SHP77 (cell line): ENCODE data around the gene ICAM2.
"Not testable (repeated sequence)": the region's sequence is repeated elsewhere in the genome, so short reads cannot be mapped to it uniquely, and the experiment has no call there.

Experiments used
- DNase-seq, 2 experiments: peaks; one replicate each; lab custom pipeline; 2025; lab: John Stamatoyannopoulos, UW

ICAM2 gene

GRCh38 chr17:63997341-63998048 is 22.9 kb downstream of the ICAM2 start:
- no peak for DNase-seq

GRCh38 chr17:63996430-63997182 is 23.8 kb downstream of the ICAM2 start:
- no peak for DNase-seq

GRCh38 chr17:63995626-63996025 is 24.8 kb downstream of the ICAM2 start:
- no peak for DNase-seq

- DNase-seq = no peak
These were observed 27.0 kb downstream of the ICAM2 start for GRCh38 chr17:63993368-63993985.

DNA sequence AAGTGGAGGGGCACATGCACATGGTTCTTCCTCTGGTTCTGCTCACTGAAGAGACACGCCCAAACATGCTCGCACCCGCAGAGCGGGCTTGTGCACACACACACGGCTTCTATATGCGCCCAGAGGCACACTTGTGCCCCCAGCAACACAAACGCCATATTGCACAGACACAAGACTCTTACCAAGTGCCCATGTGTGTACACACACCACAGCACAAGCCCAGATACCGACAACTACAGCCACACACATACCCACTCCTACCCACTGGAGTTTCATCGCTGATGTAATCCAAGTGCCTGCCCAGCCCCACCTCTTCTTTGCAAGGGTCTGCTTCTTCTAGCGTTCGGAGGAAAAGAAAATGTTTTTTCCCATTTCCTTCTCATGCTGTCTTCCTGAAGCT is 28.8 kb downstream of the ICAM2 start:
- DNase-seq = no peak

DNA sequence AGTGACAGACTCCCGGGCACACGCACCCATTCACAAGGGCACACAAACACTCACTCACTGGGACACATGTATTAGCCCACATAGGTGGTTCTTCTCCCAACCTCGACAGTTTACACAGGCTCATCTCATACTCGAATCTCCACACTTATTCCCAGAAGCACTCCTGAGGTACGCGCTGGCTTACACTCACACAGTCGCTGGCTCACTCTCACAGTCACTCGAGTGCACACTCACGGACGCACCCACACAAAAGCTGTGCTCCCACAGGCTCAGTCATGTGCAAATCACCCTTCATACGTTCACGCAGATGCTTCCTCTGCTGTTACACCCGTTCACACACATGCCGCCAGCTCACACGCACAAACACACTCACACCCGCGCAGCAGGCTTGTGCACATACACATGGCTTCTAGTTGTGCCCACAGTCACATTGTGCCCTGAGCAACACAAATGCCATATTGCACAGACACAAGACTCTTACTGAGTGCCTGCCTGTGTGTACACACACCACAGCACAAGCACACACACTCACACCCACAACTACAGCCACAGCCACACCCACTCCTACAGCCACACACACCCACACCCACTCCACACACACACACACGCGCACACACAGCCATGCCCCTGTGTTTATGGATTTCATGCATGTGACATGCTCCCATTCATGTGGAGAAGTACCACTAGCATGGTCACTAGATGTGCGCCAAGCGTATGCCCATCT is 30.6 kb downstream of the ICAM2 start:
- DNase-seq = no peak

DNA sequence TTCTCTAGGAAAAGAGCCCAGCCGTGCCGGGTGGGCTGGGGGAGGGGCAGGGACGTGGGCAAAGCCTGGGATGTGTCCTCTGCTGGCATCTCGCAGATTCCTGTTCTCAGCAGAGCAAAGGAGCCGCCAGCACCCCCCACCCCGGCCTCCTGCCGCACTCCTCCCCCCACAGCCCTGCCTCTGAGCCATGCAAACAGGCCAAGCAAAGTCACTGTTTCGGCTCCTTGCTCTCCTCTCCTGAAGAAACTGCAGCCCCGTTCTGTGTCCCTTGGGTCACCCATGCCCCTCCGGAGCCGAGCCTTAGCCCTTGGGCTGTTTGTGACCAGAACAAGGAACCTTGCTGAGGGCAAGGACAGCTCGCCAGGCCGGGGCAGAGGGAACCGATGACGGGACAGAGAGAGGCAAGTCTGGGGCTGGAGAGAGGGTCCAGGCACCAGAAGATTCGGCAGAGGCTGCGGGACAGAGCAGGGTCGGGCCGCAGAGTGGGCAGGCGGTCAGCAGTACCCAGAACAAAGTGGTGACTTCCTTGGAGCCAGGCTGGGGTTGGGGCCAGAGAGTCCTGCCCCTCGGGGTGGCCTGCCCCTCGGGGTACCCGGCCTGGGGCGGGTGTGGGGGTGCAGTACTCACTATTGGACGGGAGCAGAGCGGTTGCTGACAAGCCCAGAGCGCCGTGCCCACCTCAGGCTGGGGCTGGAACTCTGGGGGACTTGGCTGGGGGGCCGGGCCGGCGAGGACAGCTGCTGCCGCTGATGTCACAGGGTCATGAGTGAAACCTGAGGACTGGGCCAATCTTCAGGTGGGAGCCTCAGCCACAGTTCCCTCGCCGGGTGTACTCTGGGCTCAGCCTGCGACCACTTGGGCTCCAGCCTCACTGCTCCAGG is 31.5 kb downstream of the ICAM2 start:
- DNase-seq = no peak

DNA sequence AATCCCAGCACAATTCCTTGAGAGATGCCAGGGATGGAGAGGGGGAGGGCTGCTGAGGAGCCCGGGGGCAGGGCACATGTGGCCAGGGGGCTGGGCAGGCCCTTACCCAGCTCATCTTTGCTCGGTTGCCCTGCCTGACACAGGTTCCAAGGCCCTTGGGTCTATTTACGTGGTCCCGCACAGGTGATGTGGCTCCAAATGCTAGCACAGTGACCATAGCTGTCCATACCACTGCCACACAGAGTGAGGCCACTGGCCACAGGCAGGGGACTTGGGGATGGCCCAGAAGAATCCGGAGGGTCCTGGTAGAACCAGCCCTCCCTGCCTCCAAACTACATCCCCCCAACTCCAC is 32.3 kb downstream of the ICAM2 start:
- no peak for DNase-seq

DNA sequence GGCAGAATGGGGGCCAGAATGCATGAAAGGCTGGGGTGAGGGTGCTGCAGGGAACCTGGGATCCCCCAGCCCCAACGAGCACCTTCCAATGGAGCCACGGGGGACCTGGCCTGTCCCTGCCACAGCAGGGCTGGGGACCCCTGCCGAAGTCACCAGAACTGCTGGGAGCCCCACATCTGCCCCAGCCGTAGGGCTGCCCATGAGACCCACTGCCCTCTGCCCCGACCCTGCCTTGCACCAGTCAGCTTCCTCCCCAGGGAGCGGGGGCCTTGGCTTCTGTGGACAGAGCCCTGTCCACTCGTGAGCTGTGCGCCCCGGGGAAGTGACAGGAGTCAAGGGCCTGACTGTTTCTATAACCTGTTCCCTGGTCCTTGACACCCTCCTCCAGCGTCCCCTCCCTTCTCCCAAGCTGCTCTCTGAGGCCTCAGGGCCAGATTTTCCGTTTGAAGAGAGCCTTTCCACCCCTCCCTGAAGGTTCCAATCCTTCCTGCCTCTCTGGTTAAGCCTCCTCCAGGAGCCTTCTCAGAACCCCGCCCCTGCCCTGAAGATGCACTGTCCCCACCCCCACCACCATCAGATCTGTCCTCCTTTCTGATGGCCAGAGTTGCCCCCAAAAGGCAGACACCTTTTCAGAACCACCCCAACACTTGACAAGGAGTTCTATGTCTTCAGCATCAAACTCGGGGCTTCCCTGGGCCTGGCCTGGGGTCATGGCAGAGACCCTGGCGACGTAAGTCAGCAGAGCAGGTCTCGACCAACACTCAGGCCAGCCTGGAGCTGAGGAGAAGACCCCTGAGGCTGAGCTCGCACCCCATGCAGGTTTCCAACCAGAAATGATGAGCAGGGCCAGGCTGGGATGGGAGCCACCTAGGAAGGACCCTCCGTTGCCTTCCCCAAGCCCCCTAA is 33.0 kb downstream of the ICAM2 start:
- DNase-seq = no peak

DNA sequence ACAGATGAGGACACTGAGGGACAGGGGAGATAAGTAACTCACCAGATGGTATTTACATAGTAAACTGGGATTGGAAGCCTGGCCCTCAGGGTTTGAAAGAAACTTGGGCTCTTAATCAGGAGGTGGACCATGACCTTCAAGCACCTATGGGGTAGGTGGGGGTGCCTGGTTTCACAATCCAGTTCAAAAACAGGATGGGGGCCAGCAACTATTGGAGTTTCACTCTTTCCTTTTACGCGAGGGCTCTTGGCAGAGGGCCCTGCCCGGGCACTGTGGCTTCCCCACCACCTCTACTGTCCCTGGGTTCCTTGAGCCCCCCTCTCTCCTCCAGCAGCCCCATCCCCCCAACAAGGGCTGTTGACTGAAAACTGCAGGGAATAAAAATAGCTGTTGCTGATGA is 33.6 kb downstream of the ICAM2 start:
- DNase-seq = no peak

DNA sequence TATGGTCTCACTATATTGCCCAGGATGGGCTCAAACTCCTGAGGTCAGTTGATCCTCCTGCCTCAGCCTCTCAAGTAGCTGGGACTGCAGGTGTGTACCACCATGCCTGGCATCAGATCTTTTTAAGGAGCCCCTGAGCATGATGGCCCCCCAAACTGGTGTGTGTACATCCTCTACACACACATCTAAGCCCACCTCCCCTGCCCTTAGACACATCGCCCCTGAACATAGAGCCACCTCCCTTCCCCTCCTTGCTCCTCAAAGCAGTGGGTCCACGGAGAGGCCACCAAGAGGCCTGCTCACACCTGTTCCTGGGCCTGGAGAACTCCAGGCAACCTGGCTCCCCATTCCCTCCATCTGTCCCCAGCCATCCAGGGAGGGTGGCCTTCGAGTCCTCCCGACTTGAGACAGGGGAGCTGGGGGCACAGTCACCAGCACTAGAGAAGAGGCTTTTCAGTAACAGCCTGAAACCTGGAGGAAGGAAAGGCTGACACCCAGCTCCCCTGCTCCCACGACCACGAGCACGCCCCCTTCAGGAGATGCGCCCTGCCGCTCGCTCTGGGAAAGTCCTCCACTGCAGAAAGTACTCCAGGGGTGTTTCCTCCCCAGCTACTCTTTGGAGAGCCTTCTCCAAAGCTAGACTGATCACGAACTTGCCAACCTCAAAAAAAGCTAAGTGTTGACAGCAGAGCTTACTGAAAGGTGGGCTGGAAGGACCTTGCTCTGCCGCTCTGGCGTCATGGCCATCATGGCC is 34.9 kb downstream of the ICAM2 start:
- DNase-seq = no peak

GRCh38 chr17:63984651-63985386 is 35.6 kb downstream of the ICAM2 start:
- DNase-seq = no peak

GRCh38 chr17:63984236-63984635 is 36.2 kb downstream of the ICAM2 start:
- no peak for DNase-seq

DNA sequence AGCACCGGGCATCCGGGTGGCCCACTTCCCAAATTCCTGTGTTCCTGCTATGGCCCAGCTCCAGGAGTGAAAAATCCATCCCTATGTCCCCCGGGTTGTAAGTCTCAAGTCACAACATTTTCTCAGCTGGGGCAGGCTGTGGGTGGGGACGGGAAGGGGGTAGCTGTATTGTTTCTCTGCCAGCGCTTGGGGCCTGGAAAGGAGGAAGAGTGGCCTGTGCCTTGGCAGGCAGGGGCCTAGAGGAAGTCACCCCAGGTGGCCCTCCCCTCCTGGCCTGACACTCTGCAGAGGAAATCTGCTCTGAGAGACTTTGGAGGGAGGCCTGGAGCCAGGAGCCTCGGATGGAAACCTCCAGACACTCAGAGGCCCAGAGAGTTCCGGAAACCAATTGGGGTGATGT is 37.1 kb downstream of the ICAM2 start:
- no peak for DNase-seq

DNA sequence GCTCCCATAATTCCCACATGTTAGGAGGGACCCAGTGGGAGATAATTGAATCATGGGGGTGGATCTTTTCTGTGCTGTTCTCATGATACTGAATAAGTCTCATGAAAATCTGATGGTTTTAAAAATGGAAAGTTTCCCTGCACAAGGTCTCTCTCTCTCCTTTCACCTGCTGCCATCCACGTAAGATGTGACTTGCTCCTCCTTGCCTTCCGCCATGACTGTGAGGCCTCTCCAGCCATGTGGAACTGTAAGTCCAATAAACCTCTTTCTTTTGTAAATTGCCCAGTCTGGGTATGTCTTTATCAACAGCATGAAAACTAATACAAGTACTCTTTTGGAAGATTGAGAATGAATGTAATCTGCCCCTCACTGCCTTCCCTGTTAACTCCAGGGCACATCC is 37.8 kb downstream of the ICAM2 start:
- DNase-seq = not testable (repeated sequence)

DNA sequence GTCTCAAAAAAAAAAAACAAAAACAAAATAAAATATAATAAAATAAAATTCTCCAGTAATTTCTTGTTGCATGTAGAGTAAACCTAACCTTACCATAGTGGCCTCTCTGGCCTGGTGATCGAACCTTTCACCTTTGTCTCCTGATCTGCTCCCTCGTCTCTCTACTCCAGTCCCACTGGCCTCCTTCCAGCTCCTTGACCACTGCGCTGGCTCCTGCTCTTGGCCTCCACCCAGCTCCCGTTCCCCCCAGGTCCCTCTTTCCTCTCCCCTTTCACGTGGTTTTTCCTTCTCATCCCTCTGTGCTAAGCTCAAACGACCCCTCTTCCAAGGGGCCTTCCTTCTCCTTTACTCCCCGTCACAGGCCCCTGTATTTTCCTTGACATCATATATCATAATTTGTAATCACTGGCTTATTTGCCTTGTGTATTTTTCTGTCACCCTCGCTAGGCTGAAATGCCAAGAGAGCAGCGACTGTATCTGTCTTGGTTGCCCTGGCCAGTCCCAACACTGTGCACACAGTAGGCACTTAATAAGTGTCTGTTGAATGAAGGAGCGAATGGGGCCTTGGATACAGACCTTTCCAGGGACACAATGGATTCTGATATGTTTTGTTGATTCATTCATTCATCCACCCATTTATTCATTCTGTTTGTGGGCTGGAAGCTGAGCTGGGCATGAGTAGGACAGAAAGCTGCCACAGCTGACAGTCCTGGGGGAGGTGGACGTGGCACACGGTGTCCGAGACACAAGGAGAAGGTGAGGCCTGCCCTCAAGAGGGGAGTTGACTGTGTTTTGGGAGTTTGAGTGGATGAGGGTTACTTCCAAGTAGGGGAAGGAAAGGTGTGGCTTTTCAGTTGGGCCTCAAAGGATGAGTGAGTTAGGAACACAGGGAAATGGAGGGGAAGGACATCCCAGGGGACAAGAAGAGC is 41.9 kb downstream of the ICAM2 start:
- no peak for DNase-seq

DNA sequence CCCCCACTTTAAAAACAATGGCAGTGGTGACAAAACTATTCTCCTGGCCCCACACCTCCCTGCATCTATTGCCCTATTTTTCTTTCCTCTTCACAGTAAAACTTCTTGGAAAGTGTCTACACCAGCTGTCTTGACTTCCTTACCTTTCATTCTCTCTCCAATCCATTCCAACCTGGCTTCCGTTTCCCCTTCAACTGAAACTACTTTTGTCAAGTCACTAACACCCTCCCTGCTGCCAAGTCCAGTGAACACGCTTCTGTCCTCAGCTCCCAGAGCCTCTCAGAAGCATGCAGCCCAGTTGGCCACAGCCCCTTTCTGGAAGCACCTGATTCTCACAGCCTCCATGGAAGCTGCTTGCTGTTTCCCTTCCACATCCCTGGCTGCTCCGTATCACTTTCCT is 43.7 kb downstream of the ICAM2 start:
- DNase-seq = no peak

- DNase-seq = no peak
These were observed 44.8 kb downstream of the ICAM2 start for GRCh38 chr17:63975541-63976092.
